ENCODE measurements around the gene PIK3C2B.
"Not testable (repeated sequence)": the region's sequence is repeated elsewhere in the genome, so short reads cannot be mapped to it uniquely, and the experiment has no call there.

Gene PIK3C2B

GRCh38 chr1:204494281-204495077, at the start of gene PIK3C2B:
PIK3C2B (minus strand) TSS chr1:204494805; CDS start chr1:204469802, 25,003 bp downstream.
- peak; percentile 47 to 60 for DNase-seq (ENCODE audit: low read depth in 2 of 2)

- DNase-seq (ENCODE audit: low read depth in 2 of 2), result no peak
These were observed 49.7 kb upstream of the PIK3C2B start for GRCh38 chr1:204544321-204544720.

GRCh38 chr1:204541626-204542025, 47.0 kb upstream of the PIK3C2B start:
- no peak for DNase-seq (ENCODE audit: low read depth in 2 of 2)

GRCh38 chr1:204532832-204533231, 38.2 kb upstream of the PIK3C2B start:
- no peak for DNase-seq (ENCODE audit: low read depth in 2 of 2)

- DNase-seq (ENCODE audit: low read depth in 2 of 2), result no peak
These were observed 36.3 kb upstream of the PIK3C2B start for GRCh38 chr1:204530932-204531331.

GRCh38 chr1:204529371-204529895, 34.8 kb upstream of the PIK3C2B start:
- DNase-seq (ENCODE audit: low read depth in 2 of 2), result no peak

- no peak for DNase-seq (ENCODE audit: low read depth in 2 of 2)
These were observed 34.1 kb upstream of the PIK3C2B start for GRCh38 chr1:204528677-204529076.

GRCh38 chr1:204528241-204528640, 33.6 kb upstream of the PIK3C2B start:
- no peak for DNase-seq (ENCODE audit: low read depth in 2 of 2)

- DNase-seq (ENCODE audit: low read depth in 2 of 2), result no peak
These were observed 30.4 kb upstream of the PIK3C2B start for GRCh38 chr1:204524986-204525385.

GRCh38 chr1:204523605-204524215, 29.1 kb upstream of the PIK3C2B start:
- DNase-seq (ENCODE audit: low read depth in 2 of 2), result peak in 1 of 2 donors; percentile 12

- DNase-seq (ENCODE audit: low read depth in 2 of 2), result not testable (repeated sequence)
These were observed 27.4 kb upstream of the PIK3C2B start for GRCh38 chr1:204521941-204522521.

- peak in 1 of 2 donors; percentile 35 for DNase-seq (ENCODE audit: low read depth in 2 of 2)
These were observed 26.5 kb upstream of the PIK3C2B start for GRCh38 chr1:204520834-204521709.

GRCh38 chr1:204517382-204517781, 22.8 kb upstream of the PIK3C2B start:
- DNase-seq (ENCODE audit: low read depth in 2 of 2), result not testable (repeated sequence)

GRCh38 chr1:204516180-204516879, 21.7 kb upstream of the PIK3C2B start, which contains the start of gene MDM4:
MDM4 (plus strand) TSS chr1:204516406; CDS start chr1:204525519, 9,113 bp downstream.
- peak; percentile 87 to 89 for DNase-seq (ENCODE audit: low read depth in 2 of 2)

- no peak for DNase-seq (ENCODE audit: low read depth in 2 of 2)
These were observed 20.2 kb upstream of the PIK3C2B start for GRCh38 chr1:204514828-204515227.

- DNase-seq (ENCODE audit: low read depth in 2 of 2), result peak in 1 of 2 donors; percentile 21
These were observed 18.6 kb upstream of the PIK3C2B start for GRCh38 chr1:204513117-204513716.

GRCh38 chr1:204511366-204511765, 16.8 kb upstream of the PIK3C2B start:
- no peak for DNase-seq (ENCODE audit: low read depth in 2 of 2)

GRCh38 chr1:204509186-204509635, 14.6 kb upstream of the PIK3C2B start:
- DNase-seq (ENCODE audit: low read depth in 2 of 2), result no peak

- no peak for DNase-seq (ENCODE audit: low read depth in 2 of 2)
These were observed 12.9 kb upstream of the PIK3C2B start for GRCh38 chr1:204507317-204508105.

GRCh38 chr1:204506969-204507316, 12.3 kb upstream of the PIK3C2B start:
- DNase-seq (ENCODE audit: low read depth in 2 of 2), result peak; percentile 64 to 97
